Retina (tissue), 1 donor: Measurements from ENCODE around the gene NTSR1.

Experiments
- DNase-seq: peaks from one replicate; pipeline ENCODE4 v3.0.0-alpha.2; 2016

The NTSR1 gene

GRCh38 chr20:62710886-62711702 lies 2.5 kb downstream of the NTSR1 start:
- DNase-seq = no peak

- no peak for DNase-seq
These were observed 3.1 kb downstream of the NTSR1 start for GRCh38 chr20:62711703-62712101.

GRCh38 chr20:62712606-62713005 lies 4.0 kb downstream of the NTSR1 start:
- no peak for DNase-seq

- DNase-seq = no peak
These were observed 5.4 kb downstream of the NTSR1 start for GRCh38 chr20:62714006-62714405.

- no peak for DNase-seq
These were observed 6.2 kb downstream of the NTSR1 start for GRCh38 chr20:62714799-62715198.

GRCh38 chr20:62715201-62715600 lies 6.6 kb downstream of the NTSR1 start:
- DNase-seq = no peak

GRCh38 chr20:62716198-62716940 lies 7.7 kb downstream of the NTSR1 start:
- no peak for DNase-seq

GRCh38 chr20:62716941-62717310 lies 8.3 kb downstream of the NTSR1 start:
- DNase-seq = no peak

GRCh38 chr20:62717933-62718332 lies 9.3 kb downstream of the NTSR1 start:
- no peak for DNase-seq

- no peak for DNase-seq
These were observed 9.9 kb downstream of the NTSR1 start for GRCh38 chr20:62718546-62718945.

GRCh38 chr20:62719250-62719935 lies 10.8 kb downstream of the NTSR1 start:
- no peak for DNase-seq

- DNase-seq = no peak
These were observed 13.1 kb downstream of the NTSR1 start for GRCh38 chr20:62721511-62722370.

GRCh38 chr20:62722627-62723026 lies 14.0 kb downstream of the NTSR1 start:
- peak; percentile 1 for DNase-seq

GRCh38 chr20:62723351-62723750 lies 14.7 kb downstream of the NTSR1 start:
- peak; percentile 58 for DNase-seq

- peak; percentile 73 for DNase-seq
These were observed 15.3 kb downstream of the NTSR1 start for GRCh38 chr20:62723768-62724450.

- DNase-seq = no peak
These were observed 16.3 kb downstream of the NTSR1 start for GRCh38 chr20:62724692-62725595.

- peak; percentile 31 for DNase-seq
These were observed 17.1 kb downstream of the NTSR1 start for GRCh38 chr20:62725596-62726268.

GRCh38 chr20:62726276-62726675 lies 17.6 kb downstream of the NTSR1 start:
- no peak for DNase-seq

GRCh38 chr20:62726716-62727583 lies 18.3 kb downstream of the NTSR1 start:
- peak; percentile 10 for DNase-seq
